Osteocyte (in vitro differentiated cells): ENCODE results near the gene ODF4. TPM values are rescaled to one million over a fixed set of nuclear protein-coding genes. Genes with fewer than 3 reads are reported as not detected.

ENCODE experiments used
- DNase-seq: peaks from one replicate; pipeline ENCODE4 v3.0.0; 2021; ENCODE audit warnings: mixed read lengths; ENCODE audit not compliant: unreplicated experiment; ENCODE audit errors: extremely low spot score
- H3K27ac Mint-ChIP-seq: one replicate; pipeline ENCODE4 v1.8.0; 2021; ENCODE audit warnings: mild to moderate bottlenecking, mixed read lengths; ENCODE audit not compliant: unreplicated experiment
- H3K27me3 Mint-ChIP-seq: one replicate; pipeline ENCODE4 v1.8.0; 2021; ENCODE audit warnings: mixed read lengths; ENCODE audit not compliant: unreplicated experiment
- H3K36me3 Mint-ChIP-seq: one replicate; pipeline ENCODE4 v1.8.0; 2021; ENCODE audit warnings: mixed read lengths; ENCODE audit not compliant: unreplicated experiment
- H3K4me1 Mint-ChIP-seq: one replicate; pipeline ENCODE4 v1.8.0; 2021; ENCODE audit warnings: mixed read lengths; ENCODE audit not compliant: unreplicated experiment
- H3K4me3 Mint-ChIP-seq: one replicate; pipeline ENCODE4 v1.8.0; 2021; ENCODE audit warnings: mild to moderate bottlenecking, moderate library complexity, mixed read lengths; ENCODE audit not compliant: unreplicated experiment
- H3K9me3 Mint-ChIP-seq: one replicate; pipeline ENCODE4 v1.8.0; 2021; ENCODE audit warnings: mixed read lengths; ENCODE audit not compliant: unreplicated experiment
- total RNA-seq: library from RNA; stranded (reverse); gene quantifications from 2 replicates; pipeline ENCODE4 v1.2.1, GENCODE V29; 2021
- TF ChIP-seq, protein P1 (sequence below): fragments of 200-600 bp; sonication (generic); IDR thresholded peaks from 2 replicates; pipeline ENCODE4 v1.5.0; 2021; ENCODE audit warnings: antibody characterized with exemption, mild to moderate bottlenecking, moderate library complexity

The ODF4 gene
- total RNA-seq, 1 donor from 2014 or later: not detected

DNA sequence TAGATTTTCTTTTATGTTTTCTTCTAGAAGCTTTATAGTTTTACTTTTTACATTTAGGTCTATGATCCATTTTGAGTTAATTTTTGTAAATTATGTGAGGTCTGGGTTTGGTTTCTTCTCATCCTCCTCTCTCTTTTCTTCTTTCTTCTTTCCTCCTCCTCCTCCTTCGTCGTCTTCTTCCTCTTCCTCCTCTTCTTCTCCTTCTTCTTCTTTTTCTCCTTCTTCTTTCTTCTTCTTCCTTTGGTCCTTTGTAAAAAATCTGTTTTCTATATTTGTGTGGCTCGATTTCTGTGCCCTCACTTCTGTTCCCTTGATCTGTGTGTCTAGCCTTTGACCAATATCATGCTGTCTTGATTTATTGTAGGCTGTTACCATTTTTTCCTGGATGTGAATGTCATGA is 39.4 kb upstream of the ODF4 start:
- no peak for DNase-seq
- Mint-ChIP-seq H3K36me3 (no peaks in the 10 kb centered on the region), H3K9me3 (no peaks in the 10 kb centered on the region), H3K27ac (no peak overlapping the region), H3K27me3 (no peaks in the 10 kb centered on the region), H3K4me1 (peaks cover 4% of the 10 kb centered on the region), H3K4me3 (no peak overlapping the region)
- TF ChIP-seq, protein P1, sequence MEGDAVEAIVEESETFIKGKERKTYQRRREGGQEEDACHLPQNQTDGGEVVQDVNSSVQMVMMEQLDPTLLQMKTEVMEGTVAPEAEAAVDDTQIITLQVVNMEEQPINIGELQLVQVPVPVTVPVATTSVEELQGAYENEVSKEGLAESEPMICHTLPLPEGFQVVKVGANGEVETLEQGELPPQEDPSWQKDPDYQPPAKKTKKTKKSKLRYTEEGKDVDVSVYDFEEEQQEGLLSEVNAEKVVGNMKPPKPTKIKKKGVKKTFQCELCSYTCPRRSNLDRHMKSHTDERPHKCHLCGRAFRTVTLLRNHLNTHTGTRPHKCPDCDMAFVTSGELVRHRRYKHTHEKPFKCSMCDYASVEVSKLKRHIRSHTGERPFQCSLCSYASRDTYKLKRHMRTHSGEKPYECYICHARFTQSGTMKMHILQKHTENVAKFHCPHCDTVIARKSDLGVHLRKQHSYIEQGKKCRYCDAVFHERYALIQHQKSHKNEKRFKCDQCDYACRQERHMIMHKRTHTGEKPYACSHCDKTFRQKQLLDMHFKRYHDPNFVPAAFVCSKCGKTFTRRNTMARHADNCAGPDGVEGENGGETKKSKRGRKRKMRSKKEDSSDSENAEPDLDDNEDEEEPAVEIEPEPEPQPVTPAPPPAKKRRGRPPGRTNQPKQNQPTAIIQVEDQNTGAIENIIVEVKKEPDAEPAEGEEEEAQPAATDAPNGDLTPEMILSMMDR: no peak

DNA sequence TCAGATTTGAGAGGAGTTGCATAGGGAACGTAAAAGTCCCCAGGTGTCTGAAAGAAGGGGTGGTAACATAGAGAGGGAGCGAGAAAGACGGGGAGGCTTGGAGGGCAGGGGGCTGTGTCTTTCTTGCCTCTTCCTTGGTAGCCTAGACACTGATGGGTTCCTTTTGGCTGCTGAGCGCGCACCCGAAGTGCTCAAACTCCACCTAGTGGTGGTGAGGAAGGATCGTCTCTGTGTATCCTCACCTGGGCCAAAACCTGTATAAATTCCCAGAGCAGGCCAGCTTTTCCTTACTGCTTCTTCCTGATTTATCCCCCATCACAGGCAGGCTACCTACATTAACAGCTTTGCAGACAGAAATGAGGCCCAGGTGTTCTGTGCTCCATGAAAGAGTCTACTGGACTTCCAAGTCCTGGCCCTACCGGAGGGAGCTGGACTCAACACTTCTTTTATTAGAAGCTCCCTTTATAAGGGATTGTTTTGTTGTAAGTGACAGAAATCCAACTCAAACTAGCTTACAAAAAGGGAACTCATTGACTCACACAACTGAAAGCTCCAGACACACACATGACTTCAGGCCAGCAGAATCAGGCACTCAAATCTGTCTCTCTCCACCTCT is 38.9 kb upstream of the ODF4 start:
- H3K4me3 Mint-ChIP-seq: no peak overlapping the region
- no peaks in the 10 kb centered on the region for H3K36me3 Mint-ChIP-seq
- no peaks in the 10 kb centered on the region for H3K9me3 Mint-ChIP-seq
- H3K27ac Mint-ChIP-seq: no peak overlapping the region
- TF ChIP-seq, protein P1: peak; percentile 83
- peaks cover 4% of the 10 kb centered on the region for H3K4me1 Mint-ChIP-seq
- H3K27me3 Mint-ChIP-seq: no peaks in the 10 kb centered on the region
- DNase-seq: no peak

DNA sequence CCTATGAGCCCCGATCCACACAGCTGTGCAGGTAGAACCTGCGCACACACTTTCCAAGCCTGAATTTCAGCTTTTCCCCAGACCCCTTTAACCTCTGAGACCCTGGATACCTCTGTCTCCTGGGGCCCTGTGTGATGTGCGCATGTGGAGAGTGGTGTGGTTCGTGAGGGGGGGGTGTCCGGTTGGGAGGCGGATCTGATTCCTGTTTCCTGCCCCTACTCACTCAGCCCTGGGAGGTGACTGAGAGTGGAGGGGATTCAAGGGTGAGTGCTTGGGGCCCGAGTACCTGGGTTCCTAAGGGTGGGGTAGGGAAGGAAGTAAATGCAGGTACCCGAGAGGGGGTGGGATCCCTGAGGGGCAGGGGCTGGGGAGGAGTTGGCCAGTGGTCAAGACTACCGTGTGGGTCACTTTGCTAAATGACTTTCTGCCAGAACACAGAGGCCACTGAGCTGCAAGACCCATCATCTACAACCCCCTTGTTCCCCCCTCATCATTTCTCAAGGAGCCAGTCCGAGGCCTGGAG is 29.0 kb upstream of the ODF4 start:
- Mint-ChIP-seq H3K27me3 (peaks cover 35% of the 10 kb centered on the region), H3K4me3 (no peak overlapping the region), H3K36me3 (no peaks in the 10 kb centered on the region), H3K27ac (no peak overlapping the region), H3K9me3 (no peaks in the 10 kb centered on the region), H3K4me1 (peaks cover 3% of the 10 kb centered on the region)
- TF ChIP-seq, protein P1: no peak
- no peak for DNase-seq

DNA sequence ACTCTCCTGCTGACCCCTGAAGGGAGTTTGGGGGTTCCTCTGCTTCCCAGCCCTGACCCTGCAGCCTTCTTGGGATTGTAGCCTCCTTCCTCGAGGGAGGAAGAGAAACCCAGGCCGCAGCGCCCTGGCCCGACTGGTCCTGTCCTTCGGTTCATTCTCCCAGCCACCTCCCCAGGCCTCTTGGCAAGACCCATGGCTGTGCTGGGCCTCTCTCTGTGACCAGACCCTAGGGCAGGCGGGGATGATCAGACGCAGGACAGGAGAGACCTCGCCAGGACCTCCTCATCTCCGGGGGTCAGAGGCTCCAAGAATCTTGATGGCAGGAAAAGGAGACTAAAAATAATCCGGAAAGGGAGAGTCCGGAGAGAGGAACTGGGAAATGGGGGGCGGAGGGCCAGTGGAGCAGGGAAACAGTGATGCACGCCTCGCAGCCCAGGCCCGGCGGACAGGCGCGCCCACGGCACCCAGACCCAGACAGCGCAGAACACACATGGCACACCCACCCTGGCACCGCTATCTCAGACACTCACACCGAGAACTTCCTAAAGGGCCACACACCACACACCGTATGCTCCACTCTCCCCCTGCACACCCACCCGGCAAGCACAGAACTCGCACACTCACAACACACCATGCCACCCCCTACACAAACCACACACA is 28.4 kb upstream of the ODF4 start:
- TF ChIP-seq, protein P1: no peak
- H3K27ac Mint-ChIP-seq: no peak overlapping the region
- DNase-seq: no peak
- peaks cover 7% of the 10 kb centered on the region for H3K4me1 Mint-ChIP-seq
- no peaks in the 10 kb centered on the region for H3K36me3 Mint-ChIP-seq
- no peaks in the 10 kb centered on the region for H3K9me3 Mint-ChIP-seq
- H3K27me3 Mint-ChIP-seq: peaks cover 41% of the 10 kb centered on the region
- H3K4me3 Mint-ChIP-seq: no peak overlapping the region

DNA sequence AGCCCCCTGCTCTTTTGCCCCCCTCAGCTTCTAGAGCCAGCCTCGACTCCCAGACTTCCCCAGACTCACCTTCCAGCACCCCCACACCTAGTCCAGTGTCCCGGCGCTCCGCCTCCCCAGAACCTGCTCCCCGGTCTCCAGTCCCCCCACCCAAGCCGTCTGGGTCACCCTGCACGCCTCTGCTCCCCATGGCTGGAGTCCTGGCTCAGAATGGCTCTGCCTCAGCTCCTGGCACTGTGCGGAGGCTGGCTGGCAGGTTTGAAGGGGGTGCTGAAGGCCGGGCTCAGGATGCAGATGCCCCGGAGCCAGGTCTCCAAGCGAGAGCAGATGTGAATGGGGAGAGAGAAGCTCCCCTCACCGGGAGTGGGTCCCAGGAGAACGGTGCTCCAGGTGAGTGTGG is 27.4 kb upstream of the ODF4 start:
- H3K9me3 Mint-ChIP-seq: no peaks in the 10 kb centered on the region
- no peak overlapping the region for H3K27ac Mint-ChIP-seq
- TF ChIP-seq, protein P1: no peak
- H3K4me1 Mint-ChIP-seq: peaks cover 7% of the 10 kb centered on the region
- no peak overlapping the region for H3K4me3 Mint-ChIP-seq
- H3K27me3 Mint-ChIP-seq: peaks cover 48% of the 10 kb centered on the region
- no peak for DNase-seq
- no peaks in the 10 kb centered on the region for H3K36me3 Mint-ChIP-seq
